ENCODE data around the gene MFN1.
A peak's percentile ranks its signal among the peaks of the same experiment; 100 is the strongest.

Gene MFN1

DNA sequence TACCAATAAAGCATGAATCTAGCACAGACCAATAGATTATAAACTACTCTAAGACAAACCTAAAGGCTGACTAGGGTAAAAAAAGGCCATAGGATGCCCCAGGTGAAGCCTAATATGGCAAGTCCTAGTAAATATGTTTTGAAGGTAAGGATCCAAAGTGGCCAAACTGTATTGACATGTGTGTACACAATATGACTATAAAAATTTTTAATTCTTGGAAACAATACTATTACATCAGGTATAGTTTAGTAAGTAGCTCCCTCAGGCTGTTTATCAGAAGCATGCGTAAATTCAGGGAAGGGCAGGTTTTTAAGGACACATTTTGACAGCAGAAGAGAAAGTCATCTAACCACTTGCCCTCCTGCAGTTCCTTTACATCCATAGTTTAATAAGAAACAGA is 84.9 kb downstream of the MFN1 start:
- Histone ChIP-seq H3K9ac (ENCODE audit: low read depth, low read length) (no peak overlapping the region), H2AFZ (ENCODE audit: low read depth, low read length) (no peak overlapping the region)
- TF ChIP-seq EZH2 (IDR thresholded peaks at IDR 0.05; ENCODE audit: borderline replicate concordance, low read depth, low read length, severe bottlenecking) (no peak), CTCF (IDR thresholded peaks at IDR 0.05; ENCODE audit: borderline replicate concordance, extremely low read depth, low read length, poor library complexity, severe bottlenecking) (no peak)

DNA sequence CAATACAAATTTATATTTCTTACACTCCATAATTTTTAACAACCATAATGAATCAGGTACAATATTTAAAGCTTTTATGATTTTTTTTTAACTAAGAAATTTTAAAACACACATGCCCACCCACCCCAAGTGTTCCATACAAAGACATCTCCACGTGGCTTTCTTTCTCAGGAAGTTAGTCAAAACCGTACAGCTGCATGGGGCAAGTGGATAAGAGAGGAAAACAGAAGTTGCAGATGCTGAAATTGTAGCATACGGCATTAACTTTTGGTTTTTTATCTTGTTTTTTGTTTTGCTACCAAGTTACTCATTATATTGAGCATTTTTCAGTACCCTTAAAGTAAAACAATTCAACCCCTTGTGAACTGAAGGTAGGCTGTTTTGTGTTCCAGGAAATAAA is 89.0 kb downstream of the MFN1 start:
- H3K27me3 ChIP-seq (ENCODE audit: insufficient read depth, low read length, poor library complexity), result no peaks in the 10 kb centered on the region
- H3K4me2 ChIP-seq (ENCODE audit: insufficient read depth, low read length), result no peak overlapping the region
- H3K27ac ChIP-seq (ENCODE audit: low read length), result no peak overlapping the region
- H4K20me1 ChIP-seq (ENCODE audit: insufficient read depth, low read length), result peaks cover 29% of the 10 kb centered on the region; the same call in 1 of the 2 replicates
- DNase-seq (no peak), ATAC-seq (ENCODE audit: insufficient read depth, low read depth) (no peak)
- no peaks in the 10 kb centered on the region for H3K9me3 ChIP-seq (ENCODE audit: insufficient read depth, low read length, severe bottlenecking)
- no peak for TF ChIP-seq CTCF (IDR thresholded peaks at IDR 0.05; ENCODE audit: borderline replicate concordance, extremely low read depth, low read length, poor library complexity, severe bottlenecking)
- no peak for TF ChIP-seq EZH2 (IDR thresholded peaks at IDR 0.05; ENCODE audit: borderline replicate concordance, low read depth, low read length, severe bottlenecking)
- H3K9ac ChIP-seq (ENCODE audit: low read depth, low read length), result no peak overlapping the region
- no peaks in the 10 kb centered on the region for H3K4me1 ChIP-seq (ENCODE audit: insufficient read depth, low read length)
- 0 out of 2 replicates have a peak, but pooled peaks cover 3% of the 10 kb centered on the region for H3K36me3 ChIP-seq (ENCODE audit: insufficient read depth, low read length)
- H3K79me2 ChIP-seq (ENCODE audit: insufficient read depth, low read length), result peaks cover 96% of the 10 kb centered on the region
- H2AFZ ChIP-seq (ENCODE audit: low read depth, low read length), result no peak overlapping the region
- H3K4me3 ChIP-seq (ENCODE audit: low read depth in 1 of 2, low read length in 2 of 2), result no peak overlapping the region

More for the DNA sequence above, 84.9 kb downstream of the MFN1 start:
- H3K4me1 ChIP-seq (ENCODE audit: insufficient read depth, low read length), result no peaks in the 10 kb centered on the region
- no peak overlapping the region for H3K4me2 ChIP-seq (ENCODE audit: insufficient read depth, low read length)
- no peaks in the 10 kb centered on the region for H3K27me3 ChIP-seq (ENCODE audit: insufficient read depth, low read length, poor library complexity)
- H3K4me3 ChIP-seq (ENCODE audit: low read depth in 1 of 2, low read length in 2 of 2), result no peak overlapping the region
- DNase-seq, result no peak
- H3K79me2 ChIP-seq (ENCODE audit: insufficient read depth, low read length), result peaks cover 97% of the 10 kb centered on the region
- no peak overlapping the region for H3K27ac ChIP-seq (ENCODE audit: low read length)
- H3K36me3 ChIP-seq (ENCODE audit: insufficient read depth, low read length), result peaks cover 4% of the 10 kb centered on the region; the same call in 1 of the 2 replicates
- H4K20me1 ChIP-seq (ENCODE audit: insufficient read depth, low read length), result peaks cover 25% of the 10 kb centered on the region; the same call in 1 of the 2 replicates
- ATAC-seq (ENCODE audit: insufficient read depth, low read depth), result no peak
- H3K9me3 ChIP-seq (ENCODE audit: insufficient read depth, low read length, severe bottlenecking), result no peaks in the 10 kb centered on the region

GRCh38 chr3:179438841-179439240 is 91.3 kb downstream of the MFN1 start:
- no peak overlapping the region for H2AFZ ChIP-seq (ENCODE audit: low read depth, low read length)
- no peak overlapping the region for H3K4me3 ChIP-seq (ENCODE audit: low read depth in 1 of 2, low read length in 2 of 2)
- H3K4me1 ChIP-seq (ENCODE audit: insufficient read depth, low read length), result no peaks in the 10 kb centered on the region
- TF ChIP-seq CTCF (IDR thresholded peaks at IDR 0.05; ENCODE audit: borderline replicate concordance, extremely low read depth, low read length, poor library complexity, severe bottlenecking) (no peak), EZH2 (IDR thresholded peaks at IDR 0.05; ENCODE audit: borderline replicate concordance, low read depth, low read length, severe bottlenecking) (no peak)
- H3K36me3 ChIP-seq (ENCODE audit: insufficient read depth, low read length), result peaks cover 6% of the 10 kb centered on the region; the same call in 1 of the 2 replicates
- H3K4me2 ChIP-seq (ENCODE audit: insufficient read depth, low read length), result no peak overlapping the region
- H3K27ac ChIP-seq (ENCODE audit: low read length), result no peak overlapping the region
- peak; percentile 42; the same call in 1 of the 3 replicates for ATAC-seq (ENCODE audit: insufficient read depth, low read depth)
- H3K9me3 ChIP-seq (ENCODE audit: insufficient read depth, low read length, severe bottlenecking), result no peaks in the 10 kb centered on the region
- H3K9ac ChIP-seq (ENCODE audit: low read depth, low read length), result no peak overlapping the region
- DNase-seq, result peak; percentile 24
- H3K79me2 ChIP-seq (ENCODE audit: insufficient read depth, low read length), result peaks cover 92% of the 10 kb centered on the region
- no peaks in the 10 kb centered on the region for H3K27me3 ChIP-seq (ENCODE audit: insufficient read depth, low read length, poor library complexity)
- peaks cover 21% of the 10 kb centered on the region; the same call in 1 of the 2 replicates for H4K20me1 ChIP-seq (ENCODE audit: insufficient read depth, low read length)

All from DND-41 (cell line).